NCI-H526 (cell line): Measurements from ENCODE around the gene TTC28.

Experiments used
- DNase-seq, 2 experiments: peaks; one replicate each; lab custom pipeline; 2025; lab: John Stamatoyannopoulos, UW

The TTC28 gene

GRCh38 chr22:28441720-28442263, 237.8 kb downstream of the TTC28 start:
- no peak for DNase-seq

- no peak for DNase-seq
Observed at GRCh38 chr22:28440592-28441390, 238.8 kb downstream of the TTC28 start.

- DNase-seq: peak in 1 of 2 experiments; percentile 9
Observed at GRCh38 chr22:28438183-28438768, 241.4 kb downstream of the TTC28 start.

- DNase-seq: no peak
Observed at GRCh38 chr22:28435982-28436381, 243.7 kb downstream of the TTC28 start.

- DNase-seq: no peak
Observed at GRCh38 chr22:28435140-28435768, 244.4 kb downstream of the TTC28 start.

GRCh38 chr22:28430466-28431025, 249.1 kb downstream of the TTC28 start:
- DNase-seq: no peak

GRCh38 chr22:28429711-28430110, 249.9 kb downstream of the TTC28 start:
- no peak for DNase-seq

- DNase-seq: no peak
Observed at GRCh38 chr22:28428271-28428670, 251.4 kb downstream of the TTC28 start.

GRCh38 chr22:28426346-28427132, 253.1 kb downstream of the TTC28 start:
- no peak for DNase-seq

- no peak for DNase-seq
Observed at GRCh38 chr22:28425211-28425610, 254.4 kb downstream of the TTC28 start.

- DNase-seq: no peak
Observed at GRCh38 chr22:28424427-28425080, 255.1 kb downstream of the TTC28 start.

GRCh38 chr22:28419919-28420318, 259.7 kb downstream of the TTC28 start:
- DNase-seq: no peak

- DNase-seq: no peak
Observed at GRCh38 chr22:28418008-28418407, 261.6 kb downstream of the TTC28 start.

GRCh38 chr22:28417431-28417830, 262.2 kb downstream of the TTC28 start:
- no peak for DNase-seq

- no peak for DNase-seq
Observed at GRCh38 chr22:28414913-28415312, 264.7 kb downstream of the TTC28 start.

GRCh38 chr22:28413612-28414399, 265.8 kb downstream of the TTC28 start:
- no peak for DNase-seq

GRCh38 chr22:28412109-28412508, 267.5 kb downstream of the TTC28 start:
- DNase-seq: no peak

- no peak for DNase-seq
Observed at GRCh38 chr22:28411125-28411524, 268.5 kb downstream of the TTC28 start.

- no peak for DNase-seq
Observed at GRCh38 chr22:28410050-28410816, 269.4 kb downstream of the TTC28 start.

GRCh38 chr22:28408709-28409108, 270.9 kb downstream of the TTC28 start:
- no peak for DNase-seq
